ENCODE results near the gene COMMD4.
"Not testable (repeated sequence)": the region's sequence is repeated elsewhere in the genome, so short reads cannot be mapped to it uniquely, and the experiment has no call there.

The COMMD4 gene

GRCh38 chr15:75380773-75381172 is 44.9 kb downstream of the COMMD4 start:
- no peak for DNase-seq (ENCODE audit: low spot score)

GRCh38 chr15:75383986-75384385 is 48.1 kb downstream of the COMMD4 start:
- not testable (repeated sequence) for DNase-seq (ENCODE audit: low spot score)
